Measurements from ENCODE around the gene CEBPE.

CEBPE gene

DNA sequence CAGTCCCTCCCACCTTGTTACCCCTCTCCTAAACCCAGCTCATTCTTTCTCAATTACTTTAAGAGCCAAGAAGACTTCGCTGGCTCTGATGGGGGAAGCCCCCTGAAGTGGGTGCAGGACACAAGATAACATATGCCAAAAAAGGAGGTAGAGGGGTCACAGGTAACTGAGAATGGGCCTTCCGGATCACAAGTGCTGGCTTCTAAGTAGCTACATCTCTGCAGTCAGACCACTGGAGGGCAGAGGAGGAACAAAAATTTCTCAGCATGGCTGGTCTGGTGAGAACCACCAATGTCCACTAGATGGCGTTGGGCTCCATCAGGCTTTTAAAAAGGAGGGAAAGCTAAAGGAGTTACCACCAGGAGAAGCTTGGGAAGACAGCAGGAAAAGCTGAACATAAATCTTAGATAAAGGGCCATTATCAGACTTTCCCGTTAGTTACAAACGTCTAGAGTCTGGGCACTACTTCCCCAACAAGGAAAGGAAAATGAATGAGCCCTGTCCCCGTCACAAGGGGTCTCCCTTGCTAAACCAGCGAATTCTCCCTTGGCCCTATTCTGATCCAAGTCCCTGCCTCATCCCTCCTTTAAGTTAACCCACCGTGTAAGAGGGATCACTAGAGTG lies 50.2 kb downstream of the CEBPE start:
- peaks cover 65% of the 10 kb centered on the region for H3K36me3 ChIP-seq
- H3K9me3 ChIP-seq (ENCODE audit: severe bottlenecking): no peaks in the 10 kb centered on the region
- no peak overlapping the region for H3K4me3 ChIP-seq (ENCODE audit: low read depth, low read length)
- no peaks in the 10 kb centered on the region for H3K27me3 ChIP-seq (ENCODE audit: insufficient read depth, low read depth, severe bottlenecking)
- peak; percentile 88 for DNase-seq
- H3K27ac ChIP-seq: peak overlapping the region; percentile 67
- TF ChIP-seq, protein P1, sequence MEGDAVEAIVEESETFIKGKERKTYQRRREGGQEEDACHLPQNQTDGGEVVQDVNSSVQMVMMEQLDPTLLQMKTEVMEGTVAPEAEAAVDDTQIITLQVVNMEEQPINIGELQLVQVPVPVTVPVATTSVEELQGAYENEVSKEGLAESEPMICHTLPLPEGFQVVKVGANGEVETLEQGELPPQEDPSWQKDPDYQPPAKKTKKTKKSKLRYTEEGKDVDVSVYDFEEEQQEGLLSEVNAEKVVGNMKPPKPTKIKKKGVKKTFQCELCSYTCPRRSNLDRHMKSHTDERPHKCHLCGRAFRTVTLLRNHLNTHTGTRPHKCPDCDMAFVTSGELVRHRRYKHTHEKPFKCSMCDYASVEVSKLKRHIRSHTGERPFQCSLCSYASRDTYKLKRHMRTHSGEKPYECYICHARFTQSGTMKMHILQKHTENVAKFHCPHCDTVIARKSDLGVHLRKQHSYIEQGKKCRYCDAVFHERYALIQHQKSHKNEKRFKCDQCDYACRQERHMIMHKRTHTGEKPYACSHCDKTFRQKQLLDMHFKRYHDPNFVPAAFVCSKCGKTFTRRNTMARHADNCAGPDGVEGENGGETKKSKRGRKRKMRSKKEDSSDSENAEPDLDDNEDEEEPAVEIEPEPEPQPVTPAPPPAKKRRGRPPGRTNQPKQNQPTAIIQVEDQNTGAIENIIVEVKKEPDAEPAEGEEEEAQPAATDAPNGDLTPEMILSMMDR (IDR thresholded peaks at IDR 0.05; ENCODE audit: low read depth, low read length): peak; percentile 92

DNA sequence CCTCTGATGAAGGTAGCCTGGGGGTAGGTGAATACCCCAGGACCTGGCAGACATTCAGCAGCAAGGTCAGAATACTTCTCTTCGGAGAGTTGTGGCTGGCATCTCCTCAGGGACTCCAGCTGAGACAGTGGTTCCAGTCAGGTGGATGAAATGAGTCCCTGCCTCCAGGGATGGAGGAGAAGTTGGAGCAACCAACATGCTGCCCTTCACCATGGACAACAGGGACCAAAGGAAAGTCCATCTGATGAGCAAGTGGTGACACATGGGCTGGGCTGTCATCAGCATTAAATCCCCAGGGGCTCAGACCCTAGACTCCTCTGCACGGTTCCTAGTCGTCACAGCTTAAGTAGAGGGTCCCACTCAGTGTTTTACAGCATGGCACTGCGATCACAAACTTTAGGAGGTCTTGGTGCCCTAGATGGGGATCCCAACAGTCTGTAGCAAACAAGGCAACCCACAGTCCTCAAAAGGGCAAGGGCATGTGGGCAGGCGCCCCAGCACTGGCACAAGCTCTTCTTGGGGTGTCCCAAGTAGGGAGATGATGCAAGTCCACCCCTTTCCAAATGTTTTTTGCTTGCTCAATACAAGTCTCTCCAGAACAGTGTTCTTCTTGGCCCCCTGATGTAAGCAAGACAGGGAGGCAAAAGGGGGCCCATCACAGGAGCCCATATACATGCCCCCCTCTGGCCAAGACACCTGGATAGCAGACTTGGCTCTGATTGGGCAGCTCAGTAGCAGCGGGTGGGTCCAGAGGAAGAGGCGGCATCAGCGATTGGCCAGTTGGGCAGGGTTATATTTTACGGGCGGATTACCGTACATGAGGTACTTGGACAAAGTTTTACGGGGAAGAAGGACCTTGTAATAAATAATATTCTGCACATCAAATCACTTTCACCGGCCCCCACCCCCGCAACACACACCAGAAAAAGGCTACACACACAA lies 50.9 kb downstream of the CEBPE start:
- Histone ChIP-seq H3K4me3 (ENCODE audit: low read depth, low read length) (no peak overlapping the region), H3K27ac (no peak overlapping the region), H3K36me3 (peaks cover 68% of the 10 kb centered on the region), H3K27me3 (ENCODE audit: insufficient read depth, low read depth, severe bottlenecking) (no peaks in the 10 kb centered on the region), H3K9me3 (ENCODE audit: severe bottlenecking) (no peaks in the 10 kb centered on the region)
- no peak for DNase-seq
- TF ChIP-seq, protein P1 (IDR thresholded peaks at IDR 0.05; ENCODE audit: low read depth, low read length): no peak

Measured in WERI-Rb-1 (cell line).